ENCODE data around the gene MKI67. TPM values are rescaled to one million over a fixed set of nuclear protein-coding genes. Genes with fewer than 3 reads are reported as not detected.

MKI67 gene
- total RNA-seq, 1 experiment from 2014 or later = 111 TPM

DNA sequence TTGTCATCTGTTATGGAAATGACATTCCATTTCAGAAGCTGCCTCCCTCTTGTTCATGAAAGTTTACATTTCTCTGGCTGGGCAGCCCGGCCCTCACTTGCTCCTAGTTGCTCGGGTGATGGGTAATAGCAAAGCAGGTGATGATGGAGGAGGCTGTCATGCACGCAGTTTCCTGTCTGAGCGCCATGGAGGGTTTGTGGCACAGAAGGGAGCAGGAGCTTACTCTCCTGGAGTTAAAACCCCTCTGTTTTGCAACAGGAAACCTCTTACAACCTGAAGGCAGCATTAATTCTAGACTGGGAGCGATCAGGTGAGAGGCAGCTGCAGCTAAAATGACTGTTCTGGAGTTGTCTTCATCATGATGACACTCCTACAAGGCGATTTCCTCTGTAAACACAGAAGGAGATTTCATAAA, 34.1 kb upstream of the MKI67 start:
- Mint-ChIP-seq H3K36me3 (ENCODE audit: insufficient read depth, unreplicated experiment) (no peaks in the 10 kb centered on the region), H3K4me1 (ENCODE audit: low read depth, unreplicated experiment) (peaks cover 22% of the 10 kb centered on the region), H3K27me3 (ENCODE audit: insufficient read depth, unreplicated experiment) (peaks cover 3% of the 10 kb centered on the region), H3K9me3 (ENCODE audit: unreplicated experiment) (no peaks in the 10 kb centered on the region), H3K4me3 (ENCODE audit: unreplicated experiment) (no peak overlapping the region), H3K27ac (ENCODE audit: unreplicated experiment) (no peak overlapping the region)
- CTCF ChIA-PET = no interaction called here
- no peaks in the 10 kb centered on the region for H3K9me3 ChIP-seq
- H3K4me1 ChIP-seq = peaks cover 19% of the 10 kb centered on the region
- no peaks in the 10 kb centered on the region for H3K27me3 ChIP-seq (replicated peaks; ENCODE audit: control insufficient read depth, insufficient read depth, low read length)
- POLR2A ChIA-PET = no interaction called here
- H3K36me3 ChIP-seq (ENCODE audit: control insufficient read depth, insufficient read depth, low read length) = no peaks in the 10 kb centered on the region
- TF ChIP-seq, protein P1, sequence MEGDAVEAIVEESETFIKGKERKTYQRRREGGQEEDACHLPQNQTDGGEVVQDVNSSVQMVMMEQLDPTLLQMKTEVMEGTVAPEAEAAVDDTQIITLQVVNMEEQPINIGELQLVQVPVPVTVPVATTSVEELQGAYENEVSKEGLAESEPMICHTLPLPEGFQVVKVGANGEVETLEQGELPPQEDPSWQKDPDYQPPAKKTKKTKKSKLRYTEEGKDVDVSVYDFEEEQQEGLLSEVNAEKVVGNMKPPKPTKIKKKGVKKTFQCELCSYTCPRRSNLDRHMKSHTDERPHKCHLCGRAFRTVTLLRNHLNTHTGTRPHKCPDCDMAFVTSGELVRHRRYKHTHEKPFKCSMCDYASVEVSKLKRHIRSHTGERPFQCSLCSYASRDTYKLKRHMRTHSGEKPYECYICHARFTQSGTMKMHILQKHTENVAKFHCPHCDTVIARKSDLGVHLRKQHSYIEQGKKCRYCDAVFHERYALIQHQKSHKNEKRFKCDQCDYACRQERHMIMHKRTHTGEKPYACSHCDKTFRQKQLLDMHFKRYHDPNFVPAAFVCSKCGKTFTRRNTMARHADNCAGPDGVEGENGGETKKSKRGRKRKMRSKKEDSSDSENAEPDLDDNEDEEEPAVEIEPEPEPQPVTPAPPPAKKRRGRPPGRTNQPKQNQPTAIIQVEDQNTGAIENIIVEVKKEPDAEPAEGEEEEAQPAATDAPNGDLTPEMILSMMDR (IDR thresholded peaks at IDR 0.05; ENCODE audit: insufficient read depth in 1 of 2, low read depth in 1 of 2, low read length in 1 of 2, severe bottlenecking in 1 of 2, unreplicated experiment in 1 of 2) = no peak
- no peak for DNase-seq
- BruUV-seq (replicated peaks) = no TSS peak
- H3K4me3 ChIP-seq (ENCODE audit: low read depth, low read length) = no peak overlapping the region
- intact Hi-C loops (cut with micrococcal nuclease; ENCODE audit: unreplicated experiment) = no loop called here

GRCh38 chr10:128158021-128158795, 32.0 kb upstream of the MKI67 start:
- Mint-ChIP-seq H3K27me3 (ENCODE audit: insufficient read depth, unreplicated experiment) (no peaks in the 10 kb centered on the region), H3K36me3 (ENCODE audit: insufficient read depth, unreplicated experiment) (no peaks in the 10 kb centered on the region), H3K9me3 (ENCODE audit: unreplicated experiment) (no peaks in the 10 kb centered on the region), H3K27ac (ENCODE audit: unreplicated experiment) (no peak overlapping the region), H3K4me3 (ENCODE audit: unreplicated experiment) (no peak overlapping the region), H3K4me1 (ENCODE audit: low read depth, unreplicated experiment) (peaks cover 22% of the 10 kb centered on the region)
- TF ChIP-seq, protein P1 (IDR thresholded peaks at IDR 0.05; ENCODE audit: insufficient read depth in 1 of 2, low read depth in 1 of 2, low read length in 1 of 2, severe bottlenecking in 1 of 2, unreplicated experiment in 1 of 2) = no peak
- Histone ChIP-seq H3K4me3 (ENCODE audit: low read depth, low read length) (no peak overlapping the region), H3K4me1 (peaks cover 19% of the 10 kb centered on the region), H3K36me3 (ENCODE audit: control insufficient read depth, insufficient read depth, low read length) (no peaks in the 10 kb centered on the region), H3K27me3 (replicated peaks; ENCODE audit: control insufficient read depth, insufficient read depth, low read length) (no peaks in the 10 kb centered on the region), H3K9me3 (no peaks in the 10 kb centered on the region)
- CTCF ChIA-PET = interaction anchor here (1.2 kb wide), 1 partner anchor 54 kb away, joined by 7 read pairs; no protein-coding TSS in a partner anchor
- no peak for DNase-seq
- BruUV-seq (replicated peaks) = no TSS peak
- POLR2A ChIA-PET = no interaction called here
- intact Hi-C loops (cut with micrococcal nuclease; ENCODE audit: unreplicated experiment) = no loop called here

DNA sequence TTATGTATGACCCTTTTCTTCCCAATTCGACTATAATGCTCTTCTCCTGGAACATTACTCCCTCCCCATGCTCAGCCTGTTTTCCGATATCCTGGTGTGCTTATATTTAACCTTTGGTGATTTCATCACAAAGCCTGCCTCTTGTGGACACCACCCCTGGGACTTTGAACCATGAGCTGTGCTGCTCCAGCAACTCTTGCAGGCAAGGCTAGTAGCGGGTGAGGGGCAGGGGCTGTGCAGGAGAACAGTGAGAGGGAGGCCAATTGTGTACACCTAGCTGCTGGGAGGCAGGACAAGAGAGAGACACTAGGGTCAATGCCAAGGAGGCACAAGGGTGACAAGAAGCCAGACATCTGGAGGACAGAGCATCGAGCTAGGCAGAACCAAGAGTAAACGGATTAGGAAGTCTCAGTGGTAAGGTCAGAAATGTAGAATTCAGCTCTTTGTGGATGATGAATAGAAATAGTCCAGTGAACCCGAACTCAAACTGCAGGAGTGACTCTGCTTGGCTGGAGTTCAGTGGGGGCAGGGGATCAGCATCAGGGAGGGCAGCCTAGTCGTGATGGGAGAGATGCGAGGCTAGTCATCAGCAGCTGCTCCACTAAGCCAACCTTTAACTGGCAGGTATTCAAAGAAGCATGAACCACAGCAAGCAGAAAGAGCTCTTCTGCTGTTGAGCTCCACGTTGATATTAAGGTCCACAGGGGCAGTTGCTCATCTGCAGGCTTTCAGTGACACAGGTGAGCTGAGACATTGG, 31.0 kb upstream of the MKI67 start:
- Mint-ChIP-seq H3K36me3 (ENCODE audit: insufficient read depth, unreplicated experiment) (no peaks in the 10 kb centered on the region), H3K4me1 (ENCODE audit: low read depth, unreplicated experiment) (peaks cover 22% of the 10 kb centered on the region), H3K27ac (ENCODE audit: unreplicated experiment) (peak overlapping the region; percentile 16), H3K27me3 (ENCODE audit: insufficient read depth, unreplicated experiment) (no peaks in the 10 kb centered on the region), H3K9me3 (ENCODE audit: unreplicated experiment) (no peaks in the 10 kb centered on the region), H3K4me3 (ENCODE audit: unreplicated experiment) (peak overlapping the region; percentile 2)
- Histone ChIP-seq H3K4me1 (peaks cover 19% of the 10 kb centered on the region), H3K36me3 (ENCODE audit: control insufficient read depth, insufficient read depth, low read length) (no peaks in the 10 kb centered on the region), H3K27me3 (replicated peaks; ENCODE audit: control insufficient read depth, insufficient read depth, low read length) (no peaks in the 10 kb centered on the region), H3K4me3 (ENCODE audit: low read depth, low read length) (no peak overlapping the region), H3K9me3 (no peaks in the 10 kb centered on the region)
- no TSS peak for BruUV-seq (replicated peaks)
- TF ChIP-seq, protein P1 (IDR thresholded peaks at IDR 0.05; ENCODE audit: insufficient read depth in 1 of 2, low read depth in 1 of 2, low read length in 1 of 2, severe bottlenecking in 1 of 2, unreplicated experiment in 1 of 2) = peak in 1 of 2 experiments; percentile 9
- POLR2A ChIA-PET = interaction anchor here (0.8 kb wide), 1 partner anchor 30 kb away, joined by 3 read pairs; no protein-coding TSS in a partner anchor
- DNase-seq = peak; percentile 74 to 78
- intact Hi-C loops (cut with micrococcal nuclease; ENCODE audit: unreplicated experiment) = loop anchor here (2.0 kb wide), 1 partner anchor 22 kb away; no protein-coding TSS in a partner anchor
- CTCF ChIA-PET = interaction anchor here (1.0 to 1.2 kb wide), 3 partner anchors 55 to 250 kb away, joined by 3 to 8 read pairs (median 7); partner anchors contain the start of gene PTPRE

Data from Caco-2 (cell line).